ENCODE results near the gene GOLGA6L4.
A peak's percentile ranks its signal among the peaks of the same experiment; 100 is the strongest.
"Not testable (repeated sequence)": the region's sequence is repeated elsewhere in the genome, so short reads cannot be mapped to it uniquely, and the experiment has no call there.

GRCh38 chr15:84246441-84246840 is 10.9 kb downstream of the GOLGA6L4 start:
- not testable (repeated sequence) for TF ChIP-seq POLR2AphosphoS5 (IDR thresholded peaks at IDR 0.05)
- peak in 1 of 6 experiments; percentile 18 for TF ChIP-seq CTCF (IDR thresholded peaks at IDR 0.05)
